ENCODE measurements around the gene CENPX.

CENPX gene

DNA sequence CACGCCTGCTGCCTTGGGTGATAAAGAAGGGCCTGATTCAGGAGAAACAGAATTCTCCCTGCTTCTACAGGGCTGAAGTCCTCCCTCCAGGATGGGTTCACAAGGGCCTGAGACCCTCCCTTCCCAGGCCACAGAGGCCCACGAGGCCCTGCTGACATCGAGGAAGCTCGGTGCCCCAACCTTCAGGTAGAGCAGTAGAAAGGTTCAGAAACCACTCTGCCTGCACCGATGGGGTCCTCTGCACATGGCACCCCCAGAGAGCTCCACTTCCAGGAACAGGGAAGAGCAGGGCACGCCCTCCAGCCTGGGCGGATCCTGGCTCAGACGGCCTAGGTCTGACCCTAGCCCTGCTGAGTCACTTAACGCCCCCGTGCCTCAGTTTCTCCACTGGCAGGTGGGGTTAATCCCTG lies 773 bp downstream of the CENPX start:
- no peak for DNase-seq

DNA sequence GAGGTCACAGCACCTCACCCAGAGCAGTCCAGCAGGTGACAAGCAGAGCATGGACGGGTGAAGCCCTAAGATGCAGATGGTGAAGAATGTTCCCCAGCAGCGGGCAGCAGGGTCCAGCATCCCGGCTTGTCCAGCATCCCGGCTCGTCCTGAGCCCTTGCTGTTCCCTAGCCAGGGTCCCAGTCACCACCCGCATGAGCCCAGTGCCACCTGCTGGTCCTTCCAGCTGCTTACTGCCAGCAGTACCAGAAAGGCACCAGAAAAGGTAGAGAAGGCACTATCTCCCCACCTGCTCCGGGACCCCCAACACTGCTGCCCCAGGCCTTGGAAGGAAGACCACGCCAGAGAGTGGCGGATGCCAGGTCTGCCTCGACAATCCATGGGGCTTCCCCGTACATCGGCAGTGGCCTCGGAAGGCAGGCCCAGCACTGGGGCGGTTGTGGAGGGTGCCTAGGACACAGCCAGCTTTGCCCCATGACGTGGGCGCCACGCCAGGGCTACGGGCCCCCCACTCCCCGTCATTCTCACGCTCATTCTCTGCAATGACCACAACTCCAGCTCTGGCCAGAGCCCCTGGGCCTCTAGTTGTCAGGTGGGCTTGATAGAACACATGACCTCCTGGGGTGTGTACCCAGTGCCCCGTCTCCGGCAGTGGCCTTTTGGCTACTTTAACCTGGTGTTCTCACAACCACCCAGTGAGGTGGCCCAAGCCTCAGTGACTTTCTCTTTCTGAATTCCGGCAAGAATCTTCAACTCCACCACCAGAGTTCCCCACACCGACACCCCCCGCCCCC lies 1.4 kb downstream of the CENPX start:
- peak in 1 of 2 experiments; percentile 47 for DNase-seq

DNA sequence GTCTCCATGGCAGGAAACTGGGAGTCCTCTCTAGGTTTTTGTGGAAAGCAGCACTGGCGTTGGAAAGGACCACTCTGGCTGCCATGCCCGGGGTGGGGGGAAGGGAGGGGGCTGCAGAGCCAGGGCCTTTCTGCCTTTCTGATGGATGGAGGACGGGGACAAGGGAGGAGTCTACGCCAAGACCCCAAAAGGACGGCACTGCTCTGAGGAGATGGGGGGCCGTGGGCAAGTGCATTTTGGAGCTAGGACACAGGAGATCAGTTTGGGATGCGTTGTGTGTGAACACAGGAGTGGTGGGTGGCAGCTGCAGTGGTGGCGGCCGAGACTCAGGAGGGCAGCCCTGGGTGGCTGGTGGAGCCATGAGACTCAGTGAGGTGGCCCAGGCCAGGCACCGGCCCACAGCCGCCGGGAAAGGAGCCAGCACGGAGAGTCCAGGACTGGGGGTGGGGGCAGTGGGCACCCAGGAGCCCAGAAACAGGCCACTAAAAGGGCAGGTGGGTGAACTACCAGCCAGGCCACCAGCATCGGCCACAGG lies 2.0 kb downstream of the CENPX start:
- DNase-seq: no peak

DNA sequence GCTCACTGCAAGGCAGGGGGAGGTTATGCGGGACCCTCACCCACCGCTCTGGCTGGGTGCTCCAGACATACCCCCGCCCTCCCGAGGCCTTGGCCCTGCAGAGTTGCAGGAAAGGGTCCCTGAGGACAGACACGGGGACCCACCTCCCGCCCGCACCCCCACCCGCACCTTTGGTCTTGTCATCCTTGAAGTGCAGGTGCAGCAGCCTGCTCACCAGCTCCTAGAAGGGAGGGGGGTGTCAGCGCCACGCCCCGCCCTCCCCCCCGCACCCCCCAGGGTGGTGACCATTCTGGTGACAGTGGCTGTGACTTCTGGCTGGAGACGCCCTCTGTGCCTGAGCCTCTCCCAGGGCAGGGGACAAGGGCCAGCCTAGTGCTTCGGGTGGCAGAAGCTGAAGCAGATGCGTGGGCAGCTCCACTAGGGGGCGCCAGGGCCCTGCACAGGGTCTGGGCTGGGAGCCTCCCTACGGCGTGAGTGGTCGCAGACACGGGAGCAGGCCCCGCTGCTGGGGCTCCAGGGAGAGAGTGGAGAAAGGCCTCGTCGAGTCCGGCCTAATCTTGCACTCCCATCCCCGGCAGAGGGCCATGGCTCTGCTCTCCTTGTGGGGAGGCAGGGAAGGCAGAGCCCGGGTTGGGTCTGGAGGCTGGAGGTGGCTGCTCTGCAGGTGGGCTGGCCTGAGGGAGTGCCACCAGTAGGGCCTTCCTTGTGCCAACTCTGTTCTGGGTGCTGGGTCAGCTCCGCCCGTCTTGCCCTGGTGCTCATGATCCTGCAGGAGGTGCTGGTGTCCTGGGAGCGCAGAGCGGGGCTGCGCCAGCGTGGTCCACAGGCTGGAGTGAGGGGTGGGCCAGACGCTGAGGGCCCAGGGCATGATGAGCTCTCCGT lies 2.7 kb downstream of the CENPX start:
- DNase-seq: peak; percentile 61 to 82

DNA sequence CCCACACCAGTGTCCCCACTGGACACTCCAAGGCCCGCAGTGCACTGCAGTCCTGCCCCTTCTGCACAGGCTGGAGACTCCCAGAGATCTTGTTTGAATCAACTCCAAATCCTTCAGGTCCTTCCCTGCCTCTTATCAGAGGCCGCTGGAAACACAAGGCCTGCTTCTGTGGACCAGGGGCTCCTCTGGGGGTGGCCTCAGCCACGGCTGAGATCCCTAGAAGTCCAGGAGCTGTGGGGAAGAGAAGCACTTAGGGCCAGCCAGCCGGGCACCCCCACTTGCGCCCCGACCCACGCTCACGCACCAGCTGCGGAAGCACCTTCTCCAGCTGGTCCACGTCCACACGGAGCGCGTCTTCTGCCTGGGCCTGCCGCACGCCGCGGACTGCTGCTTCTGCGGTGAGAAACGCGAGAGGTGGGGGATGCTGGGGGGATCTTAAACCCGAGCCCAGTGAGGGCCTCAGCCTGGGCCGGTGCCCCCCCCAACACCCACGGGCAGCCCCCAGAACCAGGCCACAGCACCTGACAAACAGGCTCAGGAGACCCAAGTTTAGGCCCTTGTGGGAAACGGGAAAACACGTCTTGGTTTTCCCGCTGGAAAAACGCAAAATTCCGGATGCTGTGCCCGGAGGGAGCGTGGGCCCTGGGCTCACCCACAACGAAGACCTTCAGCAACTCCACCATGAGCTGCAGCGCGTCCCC lies 3.5 kb downstream of the CENPX start:
- no peak for DNase-seq

DNA sequence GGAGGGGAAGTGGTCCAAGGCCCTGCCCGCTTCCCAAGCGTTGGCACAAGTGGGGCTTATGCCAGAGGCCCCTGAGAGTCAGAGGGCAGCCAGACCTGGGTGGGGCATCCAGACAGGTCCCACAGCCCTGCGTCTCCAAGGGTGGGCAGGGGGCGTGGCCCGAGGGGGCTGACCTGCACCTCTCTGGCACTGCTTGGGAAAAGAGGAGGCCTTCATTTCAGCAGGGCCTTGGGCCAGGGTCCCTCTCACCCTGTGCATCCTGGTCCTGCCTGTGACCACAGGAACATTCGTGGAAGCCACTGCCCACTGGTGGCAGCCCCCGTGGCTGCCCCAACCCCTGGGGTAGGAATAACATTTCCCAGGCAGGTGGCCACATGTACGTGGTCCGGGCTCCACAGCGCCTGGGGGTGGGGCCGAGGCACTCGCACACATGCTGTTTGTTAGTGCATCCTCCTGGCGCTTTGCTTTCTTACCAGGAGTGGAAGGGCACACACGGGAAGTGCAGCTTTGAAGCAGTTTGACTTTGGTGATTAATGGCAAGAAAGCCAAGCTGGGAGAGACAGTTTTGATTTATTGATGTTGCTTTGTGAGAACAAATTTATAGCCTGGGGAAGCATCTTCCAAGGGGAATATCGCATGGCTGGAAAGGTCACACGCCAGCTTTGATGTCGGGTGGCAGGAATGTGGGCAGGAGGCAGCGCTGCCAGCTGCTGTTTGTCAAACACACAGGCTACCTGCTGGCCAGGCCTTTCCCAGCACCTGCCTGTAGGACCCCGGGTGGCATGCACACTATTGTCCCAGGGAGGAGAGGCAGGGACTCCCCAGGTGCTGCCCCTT lies 4.3 kb downstream of the CENPX start:
- no peak for DNase-seq

DNA sequence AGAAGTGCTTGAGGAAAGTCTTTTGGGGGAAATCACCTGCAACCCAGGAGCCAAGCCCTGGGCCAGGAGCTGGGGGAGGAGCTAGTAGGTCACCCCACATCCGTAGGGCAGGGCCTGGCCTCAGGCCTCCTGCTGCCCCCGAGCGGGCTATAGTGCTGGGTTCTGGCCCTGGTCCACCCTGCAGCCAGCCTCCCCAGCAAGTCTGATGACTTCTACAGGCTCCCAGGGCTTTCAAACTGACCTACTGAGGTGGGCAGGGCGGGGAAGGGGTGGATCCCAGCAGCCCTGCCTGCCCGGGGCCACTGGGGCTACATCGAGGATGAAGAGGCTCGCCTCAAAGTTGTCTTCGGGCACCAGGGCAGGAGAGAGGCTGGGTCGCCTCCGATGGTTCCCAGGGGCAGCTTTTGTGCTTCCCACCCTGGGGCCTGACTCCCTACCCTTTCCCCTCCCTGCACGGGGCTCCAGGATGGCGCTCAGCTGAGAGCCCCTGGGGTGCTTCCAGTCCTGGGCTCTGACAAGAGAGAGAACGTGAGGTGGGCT lies 5.0 kb downstream of the CENPX start:
- DNase-seq: no peak

DNA sequence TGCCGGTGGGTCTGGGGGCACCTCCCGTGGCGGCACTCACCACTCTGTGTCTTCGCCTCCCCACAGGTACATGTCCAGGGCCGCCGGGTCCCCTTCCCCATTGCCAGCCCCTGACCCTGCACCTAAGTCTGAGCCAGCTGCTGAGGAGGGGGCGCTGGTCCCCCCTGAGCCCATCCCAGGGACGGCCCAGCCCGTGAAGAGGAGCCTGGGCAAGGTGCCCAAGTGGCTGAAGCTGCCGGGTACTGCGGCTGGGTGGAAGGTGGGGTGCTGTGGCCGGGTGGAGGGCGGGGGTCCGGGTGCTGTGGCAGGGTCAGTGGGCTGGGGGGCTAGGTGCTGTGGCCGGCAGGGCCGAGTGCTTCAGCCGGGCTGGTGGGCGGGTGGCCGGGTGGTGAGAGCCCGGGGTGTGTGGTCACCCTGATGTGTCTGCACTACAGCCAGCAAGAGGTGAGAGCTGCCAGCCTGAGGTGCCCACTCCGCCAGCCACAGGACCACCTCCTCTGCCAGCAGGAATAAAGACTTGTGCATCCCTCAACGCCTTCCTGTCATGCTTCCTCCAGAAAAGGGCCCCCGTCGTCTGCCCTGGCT lies 5.7 kb downstream of the CENPX start:
- no peak for DNase-seq

DNA sequence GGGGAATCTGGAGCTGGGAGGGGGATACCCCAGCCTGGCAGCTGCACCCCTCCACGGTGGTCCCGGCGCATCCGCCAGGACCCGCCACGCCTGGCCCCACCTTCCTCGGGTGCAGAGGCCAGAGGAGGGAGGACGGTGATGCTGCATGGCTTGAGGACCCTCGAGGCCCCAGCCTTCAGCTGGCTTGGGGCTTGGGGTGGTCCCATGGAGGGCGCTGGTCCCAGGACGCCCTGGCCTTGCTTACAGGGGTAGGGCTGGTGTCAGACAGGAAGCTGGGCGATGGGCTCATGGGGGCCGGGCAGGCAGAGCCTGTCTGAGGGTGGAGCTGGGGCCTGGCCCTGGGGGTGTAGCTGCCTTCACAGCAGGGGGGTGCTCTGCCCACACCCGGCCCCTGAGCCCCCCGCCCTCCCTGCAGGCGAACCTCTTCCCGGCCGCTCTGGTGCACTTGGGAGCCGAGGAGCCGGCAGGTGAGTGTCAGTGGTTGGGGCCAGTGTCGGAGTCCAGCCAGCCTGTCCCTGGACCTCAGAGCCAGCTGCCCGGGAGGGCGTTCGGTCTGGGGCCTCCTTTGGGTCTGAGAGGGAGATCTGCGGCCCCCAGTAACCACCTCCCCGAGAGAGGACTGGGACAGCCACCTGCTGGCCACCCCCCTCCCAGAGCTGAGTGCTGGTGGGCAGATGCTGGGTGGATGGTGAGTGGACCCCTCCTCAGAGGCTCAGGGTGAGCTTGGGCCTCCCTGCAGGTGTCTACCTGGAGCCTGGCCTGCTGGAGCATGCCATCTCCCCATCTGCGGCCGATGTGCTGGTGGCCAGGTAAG lies 6.4 kb downstream of the CENPX start:
- DNase-seq: no peak

DNA sequence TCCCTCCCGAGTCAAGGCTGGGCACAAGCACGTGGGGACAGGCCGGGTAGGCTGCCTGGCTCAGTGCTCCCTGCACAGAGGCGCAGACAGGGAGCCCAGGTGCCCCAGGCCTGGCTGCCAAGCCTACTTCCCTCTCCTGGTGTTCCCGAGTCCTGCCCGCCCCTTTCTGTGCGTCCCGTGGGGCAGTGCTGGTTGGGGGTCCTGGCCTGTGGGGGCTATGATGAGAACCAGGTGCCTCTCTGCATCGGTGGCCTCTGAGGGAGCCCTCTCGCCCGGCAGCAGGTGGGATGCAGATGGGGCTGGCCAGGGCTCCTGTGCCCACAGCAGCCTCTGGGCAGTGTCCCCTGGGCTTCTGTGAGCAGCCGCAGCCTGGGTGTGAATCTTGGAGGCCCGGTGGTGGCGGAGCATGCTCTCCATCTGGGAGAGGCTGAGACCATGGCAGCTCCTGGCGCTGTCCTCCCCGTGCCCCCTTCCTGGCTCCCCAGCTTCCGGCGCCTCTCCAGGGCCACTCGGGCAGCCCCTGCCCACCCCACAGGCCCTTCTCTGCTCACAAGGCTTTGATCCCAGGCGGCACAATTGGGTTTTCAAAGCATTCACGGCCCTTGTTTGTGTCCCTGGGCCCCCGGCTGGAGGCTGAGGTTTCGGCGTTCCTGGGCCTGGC lies 7.2 kb downstream of the CENPX start:
- DNase-seq: no peak

DNA sequence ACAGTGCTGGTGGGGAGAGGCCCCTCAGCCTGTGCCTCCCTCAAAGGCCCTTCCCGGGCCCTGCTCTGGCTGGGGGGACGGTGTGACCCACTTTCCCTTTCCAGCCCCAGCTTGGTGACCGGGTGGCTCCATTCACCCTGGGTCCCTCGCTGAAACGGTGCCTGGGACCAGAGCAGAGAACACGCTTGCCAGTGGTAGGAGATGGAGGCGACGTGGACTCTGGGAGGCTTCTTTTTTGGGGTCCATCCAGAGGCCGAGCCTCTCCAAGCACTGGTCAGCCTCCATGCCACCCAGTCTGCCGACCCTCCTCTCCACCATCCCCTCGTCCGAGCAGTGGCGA lies 7.7 kb downstream of the CENPX start:
- DNase-seq: no peak

DNA sequence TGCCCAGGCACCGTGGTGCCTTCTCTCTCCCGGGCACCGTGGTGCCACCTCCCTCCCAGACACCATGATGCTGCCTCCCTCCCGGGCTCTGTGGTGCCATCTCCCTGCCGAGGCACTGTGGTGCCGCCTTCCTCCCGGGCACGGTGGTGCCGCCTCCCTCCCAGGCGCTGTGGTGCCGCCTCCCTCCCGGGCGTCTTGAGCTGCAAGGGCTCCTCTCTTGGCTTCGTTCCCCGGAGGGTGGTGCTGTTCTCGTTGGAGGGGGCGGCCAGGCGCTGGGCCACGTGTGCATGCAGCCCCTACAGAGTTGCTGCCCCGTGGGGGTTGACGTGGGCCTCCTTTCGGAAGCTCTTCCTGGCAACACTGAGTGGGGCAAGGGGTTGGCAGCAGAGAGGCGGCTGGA lies 8.2 kb downstream of the CENPX start:
- no peak for DNase-seq

DNA sequence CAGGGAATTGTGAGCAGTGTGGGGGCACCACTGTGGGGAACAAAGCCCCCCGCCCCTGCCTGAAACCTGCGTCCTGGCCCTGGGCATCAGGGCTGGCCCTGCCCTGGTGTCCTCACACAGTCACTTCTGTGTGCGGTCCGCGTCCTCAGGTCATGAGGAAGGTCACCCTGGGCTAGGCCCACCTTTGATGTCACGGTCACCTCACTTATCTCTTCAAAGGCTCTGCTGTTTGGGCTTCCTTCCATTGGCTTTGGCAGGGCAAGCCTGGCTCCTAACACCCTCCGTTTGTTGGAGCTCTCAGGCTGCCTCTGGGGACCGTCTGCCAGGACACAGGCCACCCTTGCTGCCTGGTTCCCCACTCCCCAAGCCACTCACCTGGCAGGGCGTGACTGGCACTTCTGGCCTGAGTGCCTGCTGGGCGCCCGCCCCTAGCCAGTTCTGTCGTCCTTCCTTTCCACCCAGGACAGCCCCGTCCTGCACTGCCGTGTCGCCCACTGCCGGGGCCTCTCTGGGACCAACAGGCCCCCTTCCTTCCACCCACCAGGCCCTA lies 8.8 kb downstream of the CENPX start:
- DNase-seq: no peak

DNA sequence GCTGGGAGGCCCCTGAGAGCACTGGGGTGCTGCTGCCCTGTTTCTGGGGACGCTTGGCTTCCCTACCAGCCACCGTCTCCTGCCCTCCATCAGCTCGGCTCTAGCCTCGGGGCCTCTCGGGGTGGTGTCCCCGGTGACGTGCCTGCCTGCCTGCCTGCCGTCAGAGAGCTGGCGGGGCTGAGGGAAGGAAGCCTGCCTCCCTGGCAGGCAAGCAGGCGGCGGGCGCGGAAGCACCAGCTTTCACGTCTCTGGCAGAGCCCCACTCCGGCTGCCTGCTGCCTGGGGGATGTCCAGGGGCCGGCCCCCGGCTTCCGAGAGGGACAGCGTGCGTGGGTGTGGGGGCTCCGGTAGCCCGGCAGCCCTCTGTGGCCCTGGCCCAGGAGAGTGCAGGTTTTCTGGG lies 9.3 kb downstream of the CENPX start:
- no peak for DNase-seq

DNA sequence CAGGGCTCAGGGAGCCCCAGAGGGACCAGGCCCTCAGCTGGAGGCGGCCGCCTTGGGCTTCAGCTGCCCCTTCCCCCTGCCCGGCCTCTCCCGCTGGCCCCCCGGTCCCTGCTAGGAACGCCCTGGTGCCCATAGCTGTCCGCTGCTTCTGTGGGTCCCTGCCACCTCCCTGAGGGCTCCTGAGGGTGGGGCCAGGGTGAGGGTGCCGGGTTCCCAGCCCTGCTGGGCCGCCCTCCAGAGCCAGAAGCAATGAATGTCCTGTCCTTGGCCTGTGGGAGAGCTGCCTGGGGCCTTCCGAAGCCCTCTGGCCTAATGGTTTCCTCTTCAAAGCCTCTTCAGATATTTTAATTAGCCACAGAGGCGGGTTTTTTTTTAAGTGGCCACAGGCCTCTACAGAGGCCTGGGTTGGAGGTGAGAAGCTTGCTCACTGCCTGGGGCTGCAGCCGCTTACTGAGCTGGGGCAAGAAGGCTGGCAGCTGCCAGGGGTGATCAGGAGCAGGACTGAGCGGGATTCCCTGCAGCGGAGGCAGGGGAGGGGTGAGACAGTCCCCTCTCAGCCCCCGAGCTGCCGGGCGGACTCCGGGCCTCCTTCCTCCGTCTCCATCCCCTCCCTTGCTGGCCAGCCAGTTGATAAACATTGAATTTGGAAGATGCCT lies 9.9 kb downstream of the CENPX start:
- no peak for DNase-seq

DNA sequence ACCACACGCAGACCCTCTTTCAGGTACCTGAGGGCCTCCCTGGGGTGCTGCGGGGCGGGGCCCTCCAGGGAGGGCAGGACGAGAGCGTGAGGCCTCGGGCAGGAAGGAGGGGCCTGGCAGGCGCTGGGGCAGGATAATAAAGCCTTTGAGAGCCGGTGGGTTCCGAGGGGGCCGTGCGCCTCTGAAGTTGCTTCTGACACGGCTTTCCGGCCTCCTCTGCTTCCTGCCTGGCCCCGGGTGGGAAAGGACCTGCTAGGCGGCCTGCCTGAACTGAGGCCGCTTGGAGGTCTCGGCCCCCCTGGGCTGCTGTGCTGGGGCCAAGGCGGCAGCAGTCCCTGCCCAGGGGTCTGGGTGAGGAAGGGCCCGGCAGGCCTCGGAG lies 10.4 kb downstream of the CENPX start:
- DNase-seq: no peak

DNA sequence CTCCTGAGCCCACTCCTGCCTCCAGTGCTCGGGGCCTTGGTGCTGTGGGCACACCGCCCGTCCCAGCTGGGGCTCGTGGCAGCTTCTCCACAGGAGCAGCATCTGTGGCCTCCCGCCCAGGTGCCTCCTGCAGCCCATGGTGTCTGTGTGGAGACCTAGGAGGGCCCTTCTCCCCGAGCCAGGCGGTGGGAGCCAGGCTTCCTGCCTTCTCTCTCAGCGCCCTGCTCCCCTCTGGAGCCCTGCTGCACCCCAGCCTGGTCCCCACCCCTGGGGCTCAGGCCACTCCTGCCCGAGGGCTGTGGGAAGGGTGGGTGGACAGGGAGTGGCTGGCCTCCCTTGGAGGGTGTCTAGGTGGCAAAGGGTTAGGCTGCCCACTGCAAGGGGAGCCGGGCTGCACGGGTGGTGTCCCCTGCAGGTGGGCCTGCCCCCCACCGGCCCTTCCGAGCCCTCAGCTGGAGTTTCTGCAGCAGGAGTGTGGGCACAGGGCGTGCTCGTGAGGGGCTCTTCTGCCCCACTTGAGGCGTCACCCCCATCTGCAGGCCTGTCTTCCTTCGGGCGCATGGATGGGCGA lies 11.0 kb downstream of the CENPX start:
- DNase-seq: no peak

DNA sequence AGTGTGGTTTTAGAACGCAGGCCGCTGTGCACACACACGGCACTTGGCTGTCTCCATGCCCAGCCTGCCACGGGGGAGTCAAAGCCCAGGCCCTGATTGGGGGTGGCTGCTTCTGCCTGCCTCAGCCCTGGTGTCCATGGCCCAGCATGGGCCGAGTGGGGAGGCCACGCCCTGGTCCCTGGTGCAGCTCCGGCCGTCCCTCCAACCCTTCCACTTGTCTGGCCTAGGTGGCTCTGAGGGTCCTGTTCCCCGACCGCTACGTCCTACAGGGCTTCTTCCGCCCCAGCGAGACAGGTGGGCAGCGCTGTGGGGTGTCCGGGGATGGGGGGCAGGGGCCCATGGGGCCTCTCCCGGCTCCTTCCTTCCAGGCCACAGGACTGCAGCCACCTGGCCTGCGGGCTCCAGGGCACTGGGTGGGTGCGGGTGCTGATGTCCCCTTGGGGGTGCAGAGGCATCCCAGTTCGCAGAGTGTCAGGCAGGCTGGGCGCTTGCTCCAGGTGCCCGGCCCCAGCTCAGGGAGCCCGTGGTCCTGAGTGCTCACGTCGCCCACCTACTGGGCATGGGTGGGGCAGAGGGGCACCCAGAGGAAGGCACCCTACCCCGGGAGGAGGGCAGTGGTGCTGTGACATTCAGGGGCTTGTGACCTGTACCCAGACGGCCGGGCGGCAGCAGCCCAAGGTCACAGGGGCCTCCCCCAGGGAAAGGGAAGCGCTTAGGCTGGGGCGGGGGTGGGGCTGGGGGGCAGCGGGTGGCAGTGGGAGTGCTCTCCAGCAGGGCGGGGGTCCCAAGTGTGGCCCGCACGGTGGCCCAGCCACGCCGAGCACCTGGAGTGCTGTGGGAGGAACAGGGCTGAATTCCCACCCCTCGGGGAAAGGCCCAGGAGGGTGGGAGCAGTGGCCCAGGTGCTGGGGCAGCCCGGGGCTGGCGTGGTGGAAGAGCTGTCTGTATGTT lies 11.8 kb downstream of the CENPX start:
- no peak for DNase-seq
